GM04503 (cell line): ENCODE data around the gene DAPK2.
"Not testable (repeated sequence)": the region's sequence is repeated elsewhere in the genome, so short reads cannot be mapped to it uniquely, and the experiment has no call there.

Experiments used
- DNase-seq: peaks from one replicate; pipeline ENCODE4 v3.0.0-alpha.2; 2012; ENCODE audit warnings: low read depth

Gene DAPK2

DNA sequence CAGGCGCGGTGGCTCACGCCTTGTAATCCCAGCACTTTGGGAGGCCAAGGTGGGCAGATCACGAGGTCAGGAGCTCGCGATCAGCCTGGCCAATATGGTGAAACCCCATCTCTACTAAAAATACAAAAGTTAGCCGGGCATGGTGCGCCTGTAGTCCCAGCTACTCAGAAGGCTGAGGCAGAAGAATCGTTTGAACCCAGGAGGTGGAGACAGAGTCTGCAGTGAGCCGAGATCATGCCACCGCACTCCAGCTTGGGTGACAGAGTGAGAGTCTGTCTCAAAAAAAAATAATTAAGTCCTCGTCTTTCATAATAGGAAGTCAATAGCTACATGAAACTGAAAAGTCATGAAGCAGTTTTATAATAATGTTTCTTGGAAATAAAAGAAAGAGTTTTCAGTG lies 7.4 kb upstream of the DAPK2 start:
- not testable (repeated sequence) for DNase-seq

DNA sequence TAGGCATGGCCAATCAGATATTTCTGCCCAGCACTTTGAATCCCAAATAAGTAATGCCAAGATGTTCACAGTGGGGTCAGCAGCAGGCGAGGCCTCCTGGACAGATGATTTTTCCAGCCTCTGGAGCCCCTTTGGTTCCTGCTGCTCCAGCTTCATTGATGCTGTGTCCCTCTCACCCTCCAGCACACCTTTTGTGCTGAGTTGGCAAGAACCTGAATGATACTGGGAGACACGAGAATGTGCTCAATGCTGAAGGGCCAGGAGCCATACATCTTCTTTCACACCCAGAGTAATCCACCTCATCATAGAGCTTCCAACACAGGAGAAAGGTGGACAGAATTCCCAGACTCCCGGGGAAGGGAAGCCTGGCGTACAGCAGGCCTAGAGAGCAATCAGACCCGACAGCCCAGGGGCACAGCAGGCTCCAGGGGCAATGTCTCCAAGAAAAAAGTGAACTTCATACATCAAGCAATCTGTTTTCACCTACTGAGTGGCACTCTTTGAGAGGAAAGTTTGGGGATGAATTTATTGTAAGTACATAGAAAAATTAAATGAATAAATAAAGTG lies 6.7 kb upstream of the DAPK2 start:
- DNase-seq, result no peak

GRCh38 chr15:64051407-64052259 lies 5.3 kb upstream of the DAPK2 start:
- DNase-seq, result no peak

DNA sequence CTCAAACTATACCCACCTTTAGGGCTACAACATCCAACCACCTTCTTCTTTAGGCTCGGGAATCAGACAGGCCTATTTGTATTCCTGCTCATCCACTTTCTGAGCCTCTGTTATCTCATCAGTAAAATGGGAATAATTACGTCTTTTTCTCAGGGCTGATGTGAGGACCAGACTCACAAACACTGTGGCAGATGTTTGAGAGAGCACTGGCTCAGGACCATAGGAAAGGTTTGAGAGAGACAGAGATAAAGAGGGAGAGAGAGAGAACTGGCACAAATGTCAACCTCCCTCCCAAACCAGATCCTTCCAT lies 4.8 kb upstream of the DAPK2 start:
- DNase-seq, result no peak

DNA sequence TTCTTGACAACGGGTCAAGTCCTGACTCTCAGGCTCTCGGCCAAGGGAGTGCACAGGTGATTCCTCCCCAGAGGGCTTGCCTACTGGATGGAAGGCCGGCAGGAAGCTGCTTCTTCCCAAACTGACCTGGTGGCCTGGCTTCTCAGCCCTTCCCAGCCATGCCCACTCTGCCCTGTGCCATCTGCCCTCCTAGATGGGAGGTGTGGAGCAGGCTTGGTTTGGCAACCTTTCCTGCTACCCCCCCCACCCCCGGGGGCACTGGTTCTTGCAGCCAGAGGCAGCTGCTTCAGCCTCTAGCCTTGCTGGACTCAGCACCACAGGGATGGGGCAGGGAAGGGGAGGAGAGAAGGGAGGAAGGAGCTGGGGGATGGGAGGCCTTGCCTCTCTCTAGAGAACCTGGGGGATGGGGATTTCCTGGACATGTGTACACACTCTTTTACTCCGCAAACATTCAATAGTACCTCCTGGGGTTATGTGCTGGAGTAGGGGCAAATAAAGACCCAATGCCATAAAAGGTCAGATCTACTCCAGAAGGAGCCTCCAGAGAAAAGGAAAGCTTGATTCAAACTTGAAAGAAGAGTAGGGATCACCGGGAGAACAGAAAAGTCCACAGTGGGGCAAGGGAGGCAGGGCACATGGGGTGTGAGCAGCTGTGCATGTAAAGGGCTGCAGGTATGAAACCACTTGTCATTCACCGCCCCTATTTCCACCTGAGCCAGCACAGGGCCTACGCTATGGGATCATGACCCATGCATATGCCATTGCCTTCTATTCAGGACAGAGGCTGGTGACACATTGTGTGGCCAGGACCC lies 4.2 kb upstream of the DAPK2 start:
- no peak for DNase-seq

DNA sequence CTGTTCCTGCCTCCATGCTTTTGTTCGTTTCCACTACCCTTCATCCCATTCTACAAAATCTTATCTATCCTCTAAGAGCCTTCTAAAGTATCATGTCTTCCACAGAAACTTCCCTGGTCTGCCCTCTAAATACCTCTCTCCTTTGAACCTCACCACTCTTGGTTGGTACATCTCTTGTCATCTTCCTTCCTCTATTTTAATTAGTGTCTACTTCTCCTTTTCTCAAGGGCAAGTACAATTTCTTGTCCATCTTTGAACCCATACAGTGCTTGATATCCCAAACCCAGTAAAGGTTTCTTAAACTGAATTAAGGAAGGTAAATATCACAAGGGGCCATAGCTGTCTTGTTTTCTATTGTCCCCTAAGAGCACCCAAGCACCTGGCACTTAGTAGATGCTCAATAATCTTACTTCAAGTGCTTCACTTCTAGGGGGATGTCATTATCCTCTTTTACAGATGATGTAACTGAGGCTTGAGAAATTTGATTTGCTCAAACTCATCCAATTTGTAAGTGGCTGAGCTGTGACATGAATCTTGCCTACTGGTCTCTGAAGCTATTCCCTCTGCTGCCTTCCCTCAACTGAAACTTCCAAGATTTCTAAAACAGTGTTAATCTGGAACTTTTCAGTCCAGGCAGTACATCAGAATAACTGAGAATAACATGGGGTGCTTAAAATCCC lies 2.6 kb upstream of the DAPK2 start:
- DNase-seq, result no peak

GRCh38 chr15:64045774-64046420 lies 388 bp downstream of the DAPK2 start:
- DNase-seq, result no peak

DNA sequence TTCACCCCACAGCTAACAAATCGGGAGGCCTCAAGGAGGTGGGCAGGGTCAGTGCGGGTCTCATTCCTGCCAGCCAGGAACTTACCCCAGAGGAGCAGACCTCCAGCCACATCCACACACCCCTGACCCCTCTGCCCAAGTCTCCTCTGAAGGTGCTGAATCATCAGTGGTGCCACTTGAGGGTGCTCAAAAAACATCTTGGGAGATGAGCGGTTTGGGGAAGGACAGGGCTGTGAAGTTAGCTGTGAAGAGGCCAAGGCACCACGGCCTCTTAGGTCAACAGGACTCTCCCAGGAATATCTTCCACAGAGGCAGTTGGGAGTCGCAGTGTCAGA lies 1.2 kb downstream of the DAPK2 start:
- no peak for DNase-seq

DNA sequence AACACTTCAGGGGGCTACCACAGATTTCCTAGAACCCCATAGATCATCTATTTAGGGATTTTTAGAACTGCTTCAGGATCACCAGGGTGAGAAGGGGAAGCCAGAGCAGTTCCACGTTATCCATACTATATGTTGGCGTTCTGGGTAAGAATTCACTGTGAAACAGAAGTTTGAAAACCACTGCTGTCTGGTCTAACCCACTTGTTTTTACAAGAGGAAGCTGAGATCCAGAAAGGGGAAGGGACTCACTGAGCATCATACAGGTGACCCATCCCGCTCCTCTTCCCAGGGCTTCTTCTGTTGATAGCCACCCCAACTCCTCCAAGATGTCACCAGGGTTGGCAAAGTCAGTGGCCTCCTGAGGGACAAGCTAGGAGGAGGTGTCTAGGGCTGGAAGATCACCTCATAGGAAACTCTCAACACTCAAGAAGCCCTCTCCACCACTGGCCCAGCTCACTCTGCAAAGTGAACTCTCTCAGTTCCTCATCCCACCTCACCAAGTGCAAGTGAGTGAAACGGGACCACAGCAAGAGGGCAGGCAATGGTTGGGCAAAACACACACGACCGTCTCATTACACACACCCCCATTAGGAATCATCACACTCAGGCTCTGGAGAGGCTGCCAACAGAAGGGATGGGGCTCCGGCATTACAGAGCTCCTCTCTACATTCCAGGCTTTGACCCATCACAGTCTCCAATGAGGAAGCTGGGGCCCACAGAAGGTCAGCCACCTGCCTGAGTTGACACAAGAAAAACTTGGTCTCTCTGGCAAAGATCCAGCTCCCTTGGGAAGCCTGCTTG lies 1.8 kb downstream of the DAPK2 start:
- no peak for DNase-seq

DNA sequence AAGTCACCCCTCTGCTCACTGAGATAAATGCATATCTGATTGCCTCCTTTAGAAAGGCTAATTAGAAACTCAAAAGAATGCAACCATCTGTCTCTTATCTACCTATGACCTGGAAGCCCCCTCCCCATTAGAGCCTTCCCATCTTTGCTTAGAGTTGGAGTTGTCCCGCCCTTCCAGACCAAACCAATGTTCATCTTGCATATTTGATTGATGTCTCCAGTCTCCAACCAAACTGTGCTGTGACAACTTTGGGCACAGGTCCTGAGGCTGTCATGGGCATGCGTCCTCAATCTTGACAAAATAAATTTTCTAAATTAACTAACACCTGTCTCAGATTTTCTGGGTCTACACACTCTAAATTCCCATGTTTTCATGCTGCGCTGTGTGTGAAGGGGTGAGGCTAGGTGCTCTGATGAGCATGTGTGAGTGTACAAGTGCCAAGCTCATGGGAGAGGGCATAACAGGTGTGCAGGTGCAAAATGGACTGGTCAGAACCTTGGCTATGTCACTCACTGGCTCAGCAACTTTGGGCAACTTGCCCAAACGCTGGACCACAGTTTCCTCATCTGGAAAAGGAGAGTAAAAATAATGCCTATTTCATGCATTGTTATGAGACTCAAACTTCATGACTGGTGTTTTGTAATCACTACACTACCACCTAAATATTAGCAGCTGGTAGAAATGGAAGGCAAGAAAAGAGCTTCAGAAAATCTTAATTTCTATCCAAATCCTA lies 7.2 kb downstream of the DAPK2 start:
- DNase-seq, result no peak

DNA sequence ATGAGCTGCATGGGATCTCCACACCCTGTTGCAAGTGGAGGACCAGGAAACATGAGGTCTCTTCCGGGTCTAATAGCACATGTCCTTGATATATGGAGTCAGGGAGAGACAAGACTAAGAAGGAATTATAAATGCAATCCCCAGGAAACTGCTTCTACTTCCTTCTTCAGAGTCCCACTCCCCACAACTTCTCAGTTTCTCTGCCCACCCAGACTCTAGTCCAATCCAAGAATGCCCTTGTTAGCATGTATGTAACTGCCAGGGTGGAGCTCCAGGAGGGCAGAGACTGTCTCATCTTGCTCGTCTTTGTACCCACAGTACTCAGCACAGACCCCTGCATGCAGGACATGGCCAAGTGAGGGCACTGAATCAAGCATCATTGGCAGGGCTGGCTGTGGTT lies 8.3 kb downstream of the DAPK2 start:
- DNase-seq, result no peak

DNA sequence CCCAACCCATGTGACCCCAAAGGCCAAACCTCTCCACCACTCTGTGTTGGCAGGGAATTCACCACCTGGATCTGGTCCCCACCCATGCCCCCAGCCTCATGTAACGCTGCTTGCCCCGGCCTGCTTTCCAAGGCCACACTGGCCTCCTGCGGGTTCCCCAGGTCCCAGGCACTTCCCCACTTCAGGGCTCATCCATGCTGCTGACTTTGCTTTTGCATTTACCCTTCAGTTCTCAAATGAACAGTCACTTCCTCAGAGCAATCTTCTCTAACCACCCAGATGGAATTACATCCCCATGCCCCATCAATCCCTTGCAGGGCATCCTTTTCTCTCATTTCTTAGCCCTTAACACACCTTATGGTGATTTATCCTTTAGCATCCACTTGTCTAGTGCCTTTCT lies 9.2 kb downstream of the DAPK2 start:
- no peak for DNase-seq

- no peak for DNase-seq
Measured at GRCh38 chr15:64035525-64035924, 10.8 kb downstream of the DAPK2 start.

DNA sequence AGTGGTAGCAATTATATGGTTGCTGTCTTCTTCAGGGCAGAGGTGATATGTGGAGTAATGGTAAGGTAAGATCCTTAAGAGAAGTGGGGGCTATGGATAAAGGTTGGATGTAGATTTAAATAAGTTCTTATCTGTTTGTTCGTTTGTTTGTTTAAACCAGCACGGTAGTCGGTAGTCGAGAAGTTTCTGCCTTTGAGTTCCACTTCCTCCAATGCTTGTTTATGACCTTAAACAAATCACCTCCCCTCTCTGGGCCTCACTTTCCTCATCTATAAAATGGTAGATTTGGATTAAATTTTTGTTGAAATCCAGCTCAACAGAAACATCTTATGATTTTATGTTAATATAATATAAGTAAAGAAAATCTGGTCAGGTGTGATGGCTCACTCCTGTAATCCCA lies 11.8 kb downstream of the DAPK2 start:
- DNase-seq, result no peak

DNA sequence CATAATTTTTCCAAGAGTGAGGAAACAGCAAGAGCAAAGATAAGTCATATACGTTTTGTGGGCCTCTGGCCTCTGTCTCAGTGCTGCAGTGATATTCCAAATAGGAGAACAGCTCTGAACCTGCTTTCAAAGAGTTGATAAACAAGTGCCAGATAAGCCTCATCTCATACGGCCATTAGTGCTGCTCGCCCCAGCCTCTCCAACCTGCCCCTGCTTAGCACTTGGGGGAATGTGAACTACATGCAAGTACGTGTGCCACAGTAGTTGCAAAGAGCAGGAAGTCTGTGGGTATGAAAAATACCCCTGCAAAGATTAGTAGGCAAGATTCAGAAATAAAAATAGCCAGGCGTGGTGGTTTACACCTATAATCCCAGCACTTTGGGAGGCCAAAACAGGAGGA lies 14.0 kb downstream of the DAPK2 start:
- DNase-seq, result no peak

GRCh38 chr15:64030123-64030522 lies 16.2 kb downstream of the DAPK2 start:
- no peak for DNase-seq

- no peak for DNase-seq
Measured at GRCh38 chr15:64029633-64030032, 16.7 kb downstream of the DAPK2 start.

DNA sequence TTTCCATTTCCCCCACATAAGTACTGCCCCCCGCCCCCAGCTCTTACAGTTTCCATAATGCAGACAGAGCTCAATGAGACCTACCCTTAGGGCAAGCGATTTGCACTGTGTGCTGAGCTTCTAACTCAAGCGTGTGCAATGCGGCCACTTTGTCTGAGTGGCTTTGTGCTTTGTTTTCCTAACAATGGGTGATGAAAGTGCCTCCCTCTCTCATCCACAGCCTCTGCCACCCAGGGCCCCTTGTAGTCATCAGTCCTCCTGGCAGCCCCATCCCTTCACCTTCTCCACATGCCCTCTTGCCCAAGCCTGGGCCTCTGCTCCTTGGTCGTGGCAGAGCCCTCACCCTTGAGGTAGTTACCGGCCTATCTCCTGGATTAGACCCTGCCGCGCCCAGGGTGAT lies 17.2 kb downstream of the DAPK2 start:
- DNase-seq, result no peak

GRCh38 chr15:64026591-64026990 lies 19.7 kb downstream of the DAPK2 start:
- DNase-seq, result no peak

DNA sequence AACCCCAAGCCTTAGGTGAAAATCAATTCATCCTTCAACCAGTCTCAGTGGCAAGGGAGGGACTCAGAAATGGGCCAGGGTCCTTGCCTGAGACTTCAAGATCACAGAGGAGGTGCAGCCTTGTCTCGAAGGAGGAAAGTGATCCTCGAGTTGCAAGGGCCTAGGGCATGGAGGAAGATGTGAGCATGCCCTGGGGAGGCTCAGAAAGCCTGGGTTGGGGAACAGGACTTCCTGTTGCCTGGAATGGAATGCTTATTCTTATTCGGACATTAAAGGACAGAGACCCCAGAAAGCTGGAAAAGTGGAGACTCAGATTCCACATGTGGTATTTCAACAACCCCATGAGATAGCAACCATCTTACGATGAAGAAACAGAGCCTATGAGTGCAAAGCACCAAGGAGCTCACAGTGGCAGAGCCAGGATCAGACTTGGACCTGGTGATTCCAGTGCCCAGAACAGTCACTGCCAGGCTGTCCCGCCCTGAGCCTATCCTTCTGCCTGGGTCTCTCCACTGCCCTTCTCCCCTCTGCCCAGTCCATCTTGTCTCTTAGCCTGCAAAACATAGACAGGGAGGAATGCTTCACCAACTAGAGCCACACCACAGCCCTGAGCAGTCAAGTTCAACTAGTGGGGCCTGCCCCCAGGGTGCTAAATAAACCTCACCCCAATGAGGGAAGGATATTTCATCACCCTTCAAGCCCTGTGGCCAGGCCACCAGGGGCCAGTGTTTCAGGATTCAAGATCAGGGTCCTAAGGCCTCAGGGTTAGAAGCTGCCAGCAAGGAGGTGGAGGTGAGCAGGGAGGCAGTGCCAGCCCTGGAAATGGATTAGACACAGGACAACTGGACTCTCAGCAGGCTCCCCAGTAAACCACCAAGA lies 21.9 kb downstream of the DAPK2 start:
- no peak for DNase-seq
